HepG2 (cell line): Measurements from ENCODE around the gene USP10. TPM values are rescaled to one million over a fixed set of nuclear protein-coding genes. Genes with fewer than 3 reads are reported as not detected.

ENCODE experiments used
- ATAC-seq: fragments of 200-7000 bp; cut with Tn5 transposase; 3 replicates; pipeline ENCODE4 v1.9.1; 2020; ENCODE audit warnings: mild to moderate bottlenecking, moderate library complexity
- BruUV-seq: library from RNA; stranded (reverse); fragments of 400-500 nt; replicated peaks from 2 replicates; lab custom pipeline; 2021; lab: Mats Ljungman, UMichigan
- CTCF ChIA-PET: fragments of 300-600 bp; formaldehyde crosslinking; extraction: SDS; loops from one replicate; lab custom pipeline; 2021; ENCODE audit warnings: low total read pairs, inconsistent platforms, low intra/inter-chr PET ratio; lab: Yijun Ruan, JAX
- POLR2A ChIA-PET: fragments of 350-600 bp; sonication (Branson Sonifier 250); formaldehyde crosslinking; loops from one replicate; lab custom pipeline; 2020; ENCODE audit warnings: antibody characterized with exemption, inconsistent platforms; lab: Yijun Ruan, JAX
- DNase-seq: peaks from one replicate; pipeline ENCODE4 v3.0.0-alpha.2; 2015; ENCODE audit warnings: low spot score
- FAIRE-seq: peaks from 3 replicates; lab custom pipeline; 2011; peaks lifted over from hg19 to GRCh38; lab: Jason Lieb, UNC
- H2AFZ ChIP-seq: one replicate; pipeline ENCODE4 v1.6.1; 2011; ENCODE audit warnings: low read length, inconsistent platforms
- H3K27ac ChIP-seq: fragments of 300-600 bp; 3 replicates; pipeline ENCODE4 v1.8.0; 2011; ENCODE audit warnings: mixed run types, mild to moderate bottlenecking, mixed read lengths, low read length, inconsistent platforms; ENCODE audit not compliant: insufficient read depth; ENCODE audit errors: extremely low read length
- H3K27me3 ChIP-seq, 2 experiments: fragments of 200-600 bp in 1 of 2; 2 replicates in 1 of 2; 3 replicates in 1 of 2; pipeline versions ENCODE4 v1.6.0 to v1.8.0; 2011; ENCODE audit warnings: low read length in 2 of 2, mild to moderate bottlenecking in 2 of 2, moderate library complexity in 2 of 2, inconsistent platforms in 1 of 2; ENCODE audit not compliant: insufficient read depth in 2 of 2, control insufficient read depth in 1 of 2
- H3K36me3 ChIP-seq, 2 experiments: fragments of 200-600 bp in 1 of 2; replicated peaks in 1 of 2; 2 replicates in 1 of 2; 3 replicates in 1 of 2; pipeline versions ENCODE4 v1.5.1 to v1.8.0; 2011; ENCODE audit warnings: low read length in 2 of 2, inconsistent platforms in 1 of 2; ENCODE audit not compliant: insufficient read depth in 2 of 2, control insufficient read depth in 1 of 2
- H3K4me1 ChIP-seq: 2 replicates; pipeline ENCODE4 v1.5.1; 2012; ENCODE audit warnings: low read length, inconsistent platforms; ENCODE audit not compliant: insufficient read depth
- H3K4me2 ChIP-seq: 2 replicates; pipeline ENCODE4 v1.6.0; 2011; ENCODE audit warnings: low read depth, low read length, inconsistent platforms
- H3K4me3 ChIP-seq, 3 experiments: fragments of 200-600 bp in 1 of 3; sonication (generic), shearing (Covaris generic) in 1 of 3; replicated peaks in 1 of 3; 2 replicates each; pipeline ENCODE4 v1.5.1; 2011 to 2016; ENCODE audit warnings: low read length in 3 of 3, inconsistent platforms in 2 of 3, low read depth in 2 of 3, mild to moderate bottlenecking in 2 of 3, control low read depth in 1 of 3, mixed read lengths in 1 of 3; ENCODE audit not compliant: insufficient read depth in 1 of 3
- H3K79me2 ChIP-seq: one replicate; pipeline ENCODE4 v1.6.1; 2011; ENCODE audit warnings: low read length, inconsistent platforms; ENCODE audit not compliant: insufficient read depth
- H3K9ac ChIP-seq: 2 replicates; pipeline ENCODE4 v1.6.0; 2011; ENCODE audit warnings: mild to moderate bottlenecking, low read depth, low read length, inconsistent platforms; ENCODE audit not compliant: insufficient read depth
- H3K9me3 ChIP-seq: 2 replicates; pipeline ENCODE4 v1.5.1; 2012; ENCODE audit warnings: mild to moderate bottlenecking, low read length
- H4K20me1 ChIP-seq: 2 replicates; pipeline ENCODE4 v1.6.0; 2011; ENCODE audit warnings: inconsistent platforms, mild to moderate bottlenecking, low read length, moderate library complexity; ENCODE audit not compliant: insufficient read depth
- PAX8 ChIP-seq: sonication (generic); formaldehyde crosslinking; IDR thresholded peaks from 2 replicates; pipeline ENCODE4 v1.8.0; 2022; ENCODE audit warnings: mild to moderate bottlenecking, missing genetic modification reagents, borderline replicate concordance
- RELA ChIP-seq: sonication (generic); formaldehyde crosslinking; IDR thresholded peaks from 2 replicates; pipeline ENCODE4 v1.4.0; 2020; ENCODE audit warnings: missing genetic modification reagents
- SATB2 ChIP-seq: sonication (generic); formaldehyde crosslinking; IDR thresholded peaks from 2 replicates; pipeline ENCODE4 v1.5.0; 2020; ENCODE audit warnings: missing genetic modification reagents
- TEAD2 ChIP-seq: sonication (generic); formaldehyde crosslinking; IDR thresholded peaks from 2 replicates; pipeline ENCODE4 v1.9.0; 2021; ENCODE audit warnings: missing genetic modification reagents
- ZKSCAN8 ChIP-seq: IDR thresholded peaks from 2 replicates; pipeline ENCODE4 v1.6.1; 2016; ENCODE audit warnings: borderline replicate concordance, missing genetic modification reagents, missing compliant biosample characterization
- ZNF629 ChIP-seq: sonication (generic); formaldehyde crosslinking; conservative IDR thresholded peaks from 2 replicates; pipeline ENCODE4 v1.5.0; 2020; ENCODE audit warnings: missing genetic modification reagents
- ZNF747 ChIP-seq: sonication (generic); formaldehyde crosslinking; IDR thresholded peaks from 2 replicates; pipeline ENCODE4 v1.8.1; 2023; ENCODE audit warnings: missing genetic modification reagents, mild to moderate bottlenecking, borderline replicate concordance
- ZNF788 ChIP-seq: sonication (generic); formaldehyde crosslinking; IDR thresholded peaks from 2 replicates; pipeline ENCODE4 v1.5.0; 2020; ENCODE audit warnings: mild to moderate bottlenecking, missing genetic modification reagents, borderline replicate concordance
- ZNF879 ChIP-seq: sonication (generic); formaldehyde crosslinking; IDR thresholded peaks from 2 replicates; pipeline ENCODE4 v1.8.1; 2023; ENCODE audit warnings: missing genetic modification reagents
- WGBS: methylation state at CpG from one replicate; pipeline ENCODE4 v1.1.6; 2017; ENCODE audit warnings: low lambda C conversion rate; 5-methylcytosine and 5-hydroxymethylcytosine counted together
- in situ Hi-C: cut with HindIII; loops from 2 replicates; pipeline ENCODE4 v1.10.0; 2017; ENCODE audit warnings: low pct_unique_long_range_greater_than_20kb; ENCODE audit not compliant: extremely low pct_ligation_motif_present
- intact Hi-C: fragments of 100-400 bp; cut with micrococcal nuclease; formaldehyde crosslinking; loops from one replicate; pipeline ENCODE4 v1.10.0; 2022; ENCODE audit not compliant: unreplicated experiment
- polyA plus RNA-seq, 8 experiments: library from polyadenylated mRNA; depleted of rRNA in 3 of 8; stranded (reverse) in 7 of 8; unstranded in 1 of 8; fragments of >200 nt; fragmentation: Illumina TruSeq in 4 of 8; extraction: Trizol in 4 of 8; gene quantifications; 2 replicates each; pipeline versions ENCODE4 v1.2.1 to v1.2.3, GENCODE V29; 2011 to 2016; ENCODE audit warnings: low read depth in 4 of 8, missing spikeins in 1 of 8, mixed read lengths in 1 of 8; ENCODE audit not compliant: insufficient read depth in 1 of 8
- total RNA-seq, 5 experiments: library from RNA; depleted of rRNA; stranded (reverse); fragments of >200 nt; fragmentation: Illumina TruSeq; extraction: Trizol; gene quantifications; 2 replicates each; pipeline ENCODE4 v1.2.3, GENCODE V29; 2016; ENCODE audit warnings: low read depth in 1 of 5
- TF ChIP-seq, protein P1 (sequence below): sonication (generic); formaldehyde crosslinking; IDR thresholded peaks from 2 replicates; pipeline ENCODE4 v1.9.0; 2021; ENCODE audit warnings: missing genetic modification reagents, borderline replicate concordance
- TF ChIP-seq, protein P2 (sequence below): IDR thresholded peaks from 2 replicates; pipeline ENCODE4 v1.6.1; 2016

Gene USP10
- total and polyA plus RNA-seq, 2 of the 13 experiments (the other 11 are each of a cell fraction or from before 2014, with no cell fraction given): 79.1 to 122 TPM

DNA sequence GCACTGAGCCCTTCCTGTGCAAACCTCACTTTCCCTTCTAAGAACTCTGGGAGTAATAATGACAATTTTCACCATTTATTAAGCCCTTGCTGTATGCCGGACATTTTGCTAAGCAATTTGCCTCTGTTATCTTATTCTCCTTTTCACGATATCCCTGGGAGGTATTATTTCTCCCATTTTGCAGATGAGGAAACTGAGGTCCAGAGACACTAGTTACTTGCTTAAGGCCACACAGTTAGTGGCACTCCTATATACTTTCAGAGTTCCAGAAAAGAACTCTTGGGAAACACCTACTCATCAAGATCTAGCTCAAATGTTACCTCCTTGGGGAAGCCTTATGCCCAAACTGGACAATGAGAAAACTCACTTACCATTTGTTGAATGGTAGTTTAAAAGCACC lies 4.8 kb upstream of the USP10 start:
- Histone ChIP-seq H4K20me1 (no peaks in the 10 kb centered on the region), H3K36me3 (no peaks in the 10 kb centered on the region), H2AFZ (no peak overlapping the region), H3K9ac (no peak overlapping the region), H3K4me1 (peaks cover 41% of the 10 kb centered on the region), H3K4me3 (no peak overlapping the region), H3K79me2 (peaks cover 5% of the 10 kb centered on the region), H3K27me3 (no peaks in the 10 kb centered on the region; a peak in 1 of 5 replicates), H3K27ac (no peak overlapping the region)
- no peak for ATAC-seq
- CTCF ChIA-PET: no interaction called here
- POLR2A ChIA-PET: no interaction called here
- no TSS peak for BruUV-seq
- DNase-seq: no peak
- intact Hi-C loops (no loop called here), in situ Hi-C loops (no loop called here)
- FAIRE-seq: no peak
- TF ChIP-seq ZNF629 (CRISPR knock-in tag): peak; percentile 80
- 0 out of 2 replicates have a peak, but pooled peaks have one; percentile 22 for TF ChIP-seq ZKSCAN8 (CRISPR knock-in tag)
- no peak for TF ChIP-seq RELA (CRISPR knock-in tag)
- TF ChIP-seq, all 625 proteins: peak for 2
- Histone ChIP-seq H3K4me2 (no peak overlapping the region), H3K9me3 (no peaks in the 10 kb centered on the region)
- WGBS: 82% methylated on average over 2 of the region's 2 CpGs

DNA sequence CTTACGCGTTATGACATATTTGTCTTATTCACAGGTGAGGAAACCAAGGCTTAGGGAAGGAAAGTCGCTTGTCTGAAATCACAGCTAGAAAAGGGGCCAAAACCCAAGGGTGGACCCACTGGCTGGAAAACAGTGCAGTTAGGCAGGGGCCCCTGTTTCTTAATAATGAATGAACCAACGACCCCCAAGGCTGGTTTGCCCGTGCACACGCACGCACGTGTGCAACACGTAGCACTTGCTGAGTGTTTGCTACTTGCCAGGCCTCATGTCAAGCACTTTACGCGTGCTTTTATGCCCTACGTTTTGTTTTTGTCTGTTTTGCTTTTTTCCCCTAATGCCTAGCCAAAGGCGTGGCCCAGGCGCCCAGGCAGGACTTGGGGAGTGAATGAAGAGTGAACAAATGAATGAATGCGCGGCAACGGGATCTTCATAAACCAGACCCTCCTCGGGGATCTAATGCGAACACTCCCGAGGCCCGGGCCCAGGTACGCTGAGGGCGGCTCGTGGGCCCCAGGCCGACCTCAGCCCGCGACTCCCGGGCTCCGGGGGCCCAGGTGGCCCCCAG lies 571 bp upstream of the USP10 start:
- ChIA-PET CTCF (no interaction called here), POLR2A (no interaction called here)
- Histone ChIP-seq H3K4me3 (peak overlapping the region; percentile 70 to 87 (median 75)), H3K36me3 (0 out of 5 replicates have a peak, but pooled peaks cover 0 to 2% of the 10 kb centered on the region in 2 experiments), H3K9me3 (no peaks in the 10 kb centered on the region), H3K27me3 (no peaks in the 10 kb centered on the region; a peak in 1 of 5 replicates), H2AFZ (peak overlapping the region; percentile 49), H4K20me1 (peaks cover 36% of the 10 kb centered on the region), H3K27ac (peak overlapping the region; percentile 93), H3K4me2 (peak overlapping the region; percentile 94), H3K9ac (peak overlapping the region; percentile 96), H3K79me2 (peaks cover 46% of the 10 kb centered on the region), H3K4me1 (peaks cover 42% of the 10 kb centered on the region)
- intact Hi-C loops: no loop called here
- ATAC-seq (no peak), FAIRE-seq (no peak), DNase-seq (no peak)
- 8% methylated on average over 29 of the region's 29 CpGs for WGBS
- in situ Hi-C loops: no loop called here
- BruUV-seq: TSS peak; percentile 99
- TF ChIP-seq ZNF747 (CRISPR knock-in tag) (0 out of 2 replicates have a peak, but pooled peaks have one; percentile 71), ZNF879 (CRISPR knock-in tag) (0 out of 2 replicates have a peak, but pooled peaks have one; percentile 44), TEAD2 (CRISPR knock-in tag) (peak; percentile 63; the same call in 1 of the 2 replicates), ZNF788 (CRISPR knock-in tag) (no peak), PAX8 (CRISPR knock-in tag) (peak; percentile 80; the same call in 1 of the 2 replicates), SATB2 (CRISPR knock-in tag) (peak; percentile 81; the same call in 1 of the 2 replicates)
- TF ChIP-seq, protein P1, sequence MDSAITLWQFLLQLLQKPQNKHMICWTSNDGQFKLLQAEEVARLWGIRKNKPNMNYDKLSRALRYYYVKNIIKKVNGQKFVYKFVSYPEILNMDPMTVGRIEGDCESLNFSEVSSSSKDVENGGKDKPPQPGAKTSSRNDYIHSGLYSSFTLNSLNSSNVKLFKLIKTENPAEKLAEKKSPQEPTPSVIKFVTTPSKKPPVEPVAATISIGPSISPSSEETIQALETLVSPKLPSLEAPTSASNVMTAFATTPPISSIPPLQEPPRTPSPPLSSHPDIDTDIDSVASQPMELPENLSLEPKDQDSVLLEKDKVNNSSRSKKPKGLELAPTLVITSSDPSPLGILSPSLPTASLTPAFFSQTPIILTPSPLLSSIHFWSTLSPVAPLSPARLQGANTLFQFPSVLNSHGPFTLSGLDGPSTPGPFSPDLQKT (CRISPR knock-in tag): no peak
- TF ChIP-seq, protein P2, sequence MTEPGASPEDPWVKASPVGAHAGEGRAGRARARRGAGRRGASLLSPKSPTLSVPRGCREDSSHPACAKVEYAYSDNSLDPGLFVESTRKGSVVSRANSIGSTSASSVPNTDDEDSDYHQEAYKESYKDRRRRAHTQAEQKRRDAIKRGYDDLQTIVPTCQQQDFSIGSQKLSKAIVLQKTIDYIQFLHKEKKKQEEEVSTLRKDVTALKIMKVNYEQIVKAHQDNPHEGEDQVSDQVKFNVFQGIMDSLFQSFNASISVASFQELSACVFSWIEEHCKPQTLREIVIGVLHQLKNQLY (CRISPR knock-in tag): no peak; the same call in 1 of the 2 replicates
